Measurements from ENCODE around the gene CACNA1B.

The CACNA1B gene

GRCh38 chr9:137920753-137921152, 43.2 kb downstream of the CACNA1B start:
- no peak for DNase-seq

GRCh38 chr9:137924169-137924568, 46.6 kb downstream of the CACNA1B start:
- no peak for DNase-seq

GRCh38 chr9:137924761-137925369, 47.3 kb downstream of the CACNA1B start:
- no peak for DNase-seq

GRCh38 chr9:137943655-137944054, 66.1 kb downstream of the CACNA1B start:
- DNase-seq = no peak

- DNase-seq = no peak
These were observed 68.0 kb downstream of the CACNA1B start for GRCh38 chr9:137945581-137945980.

DNA sequence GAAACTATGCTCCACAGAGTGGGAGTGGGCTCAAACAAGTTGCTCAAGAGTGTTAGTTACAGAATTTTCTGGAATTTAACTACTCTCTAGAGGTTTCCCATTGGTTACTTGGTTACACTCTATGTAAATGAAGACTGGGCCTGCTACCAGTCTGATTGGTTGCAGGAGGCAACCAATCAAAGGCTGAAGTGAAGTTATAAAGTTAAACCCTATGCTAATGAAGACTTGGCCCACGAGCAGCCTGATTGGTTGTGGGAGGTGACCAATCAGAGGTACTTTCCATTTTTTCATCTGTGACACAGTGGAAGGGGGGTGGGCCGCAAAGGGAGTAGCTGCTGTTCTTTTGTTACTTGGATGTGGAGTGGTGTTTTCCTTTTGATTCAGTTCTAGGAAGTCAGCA, 69.4 kb downstream of the CACNA1B start:
- no peak for DNase-seq

GRCh38 chr9:137948642-137949041, 71.1 kb downstream of the CACNA1B start:
- no peak for DNase-seq

- no peak for DNase-seq
These were observed 71.7 kb downstream of the CACNA1B start for GRCh38 chr9:137949260-137949659.

DNA sequence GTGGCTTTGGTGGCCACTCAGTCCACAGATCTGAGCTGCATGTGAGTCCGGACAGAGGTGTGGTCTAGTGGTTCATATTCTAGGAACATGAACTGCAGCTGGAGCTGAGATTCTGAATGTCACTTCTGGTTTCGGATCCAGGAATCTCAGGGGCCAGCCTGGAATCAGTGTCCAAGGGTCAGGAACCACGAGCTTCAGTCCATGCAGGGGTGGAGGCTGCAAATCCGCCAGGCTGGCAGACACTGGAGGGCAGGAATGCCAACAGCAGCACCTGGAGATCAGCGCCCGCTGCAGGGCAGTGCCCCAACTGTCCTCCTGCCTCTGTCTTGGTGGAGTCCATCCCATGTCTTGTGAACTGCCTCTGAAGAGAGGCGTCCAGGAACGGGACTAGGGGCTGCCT, 73.5 kb downstream of the CACNA1B start:
- DNase-seq = no peak

- DNase-seq = no peak
These were observed 74.3 kb downstream of the CACNA1B start for GRCh38 chr9:137951597-137952490.

DNA sequence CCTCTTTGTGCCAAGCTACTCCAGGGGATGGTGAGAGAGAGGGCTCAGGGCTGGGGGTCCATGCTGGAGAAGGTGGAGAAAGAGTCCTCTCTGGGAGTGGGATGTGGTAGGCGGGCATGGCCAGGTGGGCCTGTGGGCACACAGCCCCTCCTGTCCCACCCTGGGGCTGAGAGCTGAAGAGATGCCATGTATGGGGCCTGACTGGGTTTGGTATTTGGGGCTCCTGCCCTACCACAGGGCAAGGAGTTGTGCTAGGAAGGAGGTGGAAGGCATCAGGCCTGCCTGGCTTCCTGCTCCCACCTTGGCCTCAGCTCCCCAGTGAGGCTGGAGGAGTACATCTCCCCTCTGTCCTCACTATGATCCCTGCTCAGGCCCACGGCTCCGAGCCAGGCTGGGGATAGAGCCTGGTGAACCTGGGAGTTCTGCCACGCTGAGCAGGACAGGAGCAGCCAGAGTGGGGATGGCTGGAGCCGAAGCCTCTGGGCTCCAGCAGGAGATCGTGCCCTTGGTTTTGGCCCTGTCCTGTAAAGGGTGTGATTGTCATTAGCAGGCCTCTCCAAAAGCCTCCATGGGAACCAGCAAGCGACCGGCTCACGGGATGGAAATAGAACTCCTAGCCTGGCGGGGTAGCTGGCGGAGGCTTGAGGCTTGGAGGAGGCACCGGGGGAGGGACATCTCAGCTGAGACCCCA, 75.5 kb downstream of the CACNA1B start:
- DNase-seq = no peak

GRCh38 chr9:137953683-137954438, 76.3 kb downstream of the CACNA1B start:
- no peak for DNase-seq

- DNase-seq = no peak
These were observed 77.6 kb downstream of the CACNA1B start for GRCh38 chr9:137955224-137955570.

GRCh38 chr9:137955586-137955985, 78.0 kb downstream of the CACNA1B start:
- DNase-seq = no peak

DNA sequence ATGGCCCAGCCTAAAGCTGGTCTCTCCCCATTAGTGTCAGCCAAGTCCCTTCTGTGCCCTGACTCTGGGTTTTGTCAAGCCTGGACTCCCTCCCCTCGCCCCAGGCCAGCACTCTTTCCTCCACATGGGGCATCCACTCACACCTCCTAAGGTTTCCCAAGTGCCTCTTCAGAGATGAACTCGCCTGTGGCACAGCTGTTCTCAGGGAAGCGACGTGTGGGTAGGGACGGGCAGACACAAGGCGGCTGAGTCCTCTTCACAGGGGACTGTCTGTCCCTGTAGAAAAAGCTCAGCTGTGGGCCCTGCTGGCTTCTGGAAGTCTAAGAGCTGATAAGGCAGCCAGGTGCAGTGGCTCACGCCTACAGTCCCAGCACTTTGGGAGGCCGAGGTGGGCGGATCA, 78.5 kb downstream of the CACNA1B start:
- no peak for DNase-seq

GRCh38 chr9:137956688-137957385, 79.3 kb downstream of the CACNA1B start:
- DNase-seq = no peak

DNA sequence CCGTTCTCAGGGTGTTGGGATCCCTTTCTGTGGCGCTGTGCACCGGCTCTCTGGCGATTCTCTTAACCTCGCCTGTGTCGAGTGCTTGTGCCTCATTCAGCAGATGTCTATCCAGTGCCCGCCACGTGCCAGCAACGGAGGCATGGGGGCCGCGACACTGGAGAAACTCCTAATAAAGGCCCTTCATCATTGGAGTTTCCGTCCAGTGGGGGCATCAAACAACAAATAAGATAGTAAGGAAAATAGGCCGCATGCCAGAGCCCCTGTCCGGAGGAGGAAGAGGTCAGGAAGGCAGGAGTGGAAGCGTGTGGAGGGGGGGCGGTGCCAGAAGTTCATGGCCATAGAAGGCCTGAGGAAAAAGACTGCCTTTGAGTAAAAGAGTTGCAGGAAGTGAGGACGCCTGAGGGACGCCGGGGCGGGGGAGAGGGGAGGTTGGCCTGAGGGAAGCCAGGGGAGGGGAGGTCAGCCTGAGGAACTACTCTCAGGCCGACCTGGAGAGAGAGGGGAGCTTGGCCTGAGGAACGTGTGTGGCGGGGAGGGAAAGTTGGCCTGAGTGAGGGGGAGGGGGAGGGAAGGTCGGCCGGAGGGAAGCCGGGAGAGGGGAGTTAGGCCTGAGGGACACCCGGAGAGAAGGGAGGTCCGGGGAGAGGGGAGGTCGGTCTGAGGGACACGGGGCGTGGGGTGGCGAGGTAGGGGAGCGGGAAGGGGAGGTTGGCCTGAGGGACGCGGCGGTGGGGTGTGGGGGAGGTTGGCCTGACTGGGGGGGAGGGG, 82.2 kb downstream of the CACNA1B start:
- no peak for DNase-seq

- DNase-seq = no peak
These were observed 82.9 kb downstream of the CACNA1B start for GRCh38 chr9:137960496-137960895.

DNA sequence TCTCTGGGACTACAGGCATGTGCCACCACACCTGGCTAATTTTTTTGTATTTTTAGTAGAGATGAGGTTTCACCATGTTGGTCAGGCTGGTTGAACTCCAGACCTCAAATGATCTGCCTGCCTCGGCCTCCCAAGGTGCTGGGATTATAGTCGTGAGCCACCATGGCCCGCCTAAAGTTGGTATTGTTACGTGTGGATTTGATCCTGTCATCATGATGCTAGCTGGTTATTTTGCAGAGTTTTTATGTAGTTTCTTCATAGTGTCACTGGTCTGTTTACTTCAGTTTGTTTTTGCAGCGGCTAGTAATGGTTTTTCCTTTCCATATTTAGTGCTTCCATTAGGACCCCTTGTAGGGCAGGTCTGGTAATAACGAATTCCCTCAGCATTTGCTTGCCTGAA, 85.9 kb downstream of the CACNA1B start:
- no peak for DNase-seq

DNA sequence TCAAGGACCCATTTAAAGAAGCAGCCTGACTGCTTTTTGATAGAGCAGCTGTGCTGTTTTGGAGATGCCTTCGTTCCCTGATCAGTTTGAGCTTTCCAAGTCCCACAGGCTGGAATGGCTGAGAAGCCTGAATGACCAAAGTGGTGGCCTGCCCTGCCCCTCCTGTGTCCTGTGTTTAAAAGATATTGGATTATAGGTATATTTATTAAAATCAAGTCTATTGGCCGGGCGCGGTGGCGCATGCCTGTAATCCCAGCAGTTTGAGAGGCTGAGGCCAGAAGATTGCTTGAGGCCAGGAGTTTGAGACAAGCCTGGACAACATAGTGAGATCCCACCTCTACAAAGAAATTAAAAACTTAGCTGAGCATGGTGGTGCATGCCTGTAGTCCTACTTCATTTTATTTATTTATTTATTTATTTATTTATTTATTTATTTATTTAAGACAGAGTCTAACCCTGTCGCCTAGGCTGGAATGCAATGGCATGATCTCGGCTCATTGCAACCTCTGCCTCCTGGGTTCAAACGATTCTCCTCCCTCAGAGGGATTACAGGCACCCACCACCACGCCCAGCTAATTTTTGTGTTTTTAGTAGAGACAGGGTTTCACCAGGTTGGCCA, 87.7 kb downstream of the CACNA1B start:
- DNase-seq = no peak

Data from right kidney (tissue), 1 donor.